ENCODE results near the gene CSNK1G3. TPM values are rescaled to one million over a fixed set of nuclear protein-coding genes. Genes with fewer than 3 reads are reported as not detected.

Gene CSNK1G3
- total and polyA plus RNA-seq, 2 experiments from 2014 or later = 19.6 to 65.1 TPM

DNA sequence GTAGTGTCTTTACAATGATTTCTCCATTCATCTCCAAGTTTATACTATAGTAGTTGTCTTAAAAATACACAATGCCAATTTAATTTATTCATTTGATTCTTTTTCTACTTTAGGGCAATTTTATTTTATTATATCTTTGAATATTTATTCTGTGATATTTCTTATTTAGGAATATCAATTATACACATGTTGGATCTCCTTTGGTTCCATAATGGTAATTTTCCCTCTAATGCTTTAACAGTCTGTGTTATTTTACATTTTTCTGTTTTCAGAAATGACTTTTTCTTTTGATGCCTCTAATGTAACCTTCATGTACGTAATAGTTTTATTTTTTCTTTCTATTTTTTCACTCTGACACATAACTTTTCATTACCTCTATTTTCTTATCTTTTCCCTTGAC lies 153.0 kb downstream of the CSNK1G3 start:
- Mint-ChIP-seq H3K27ac (no peak overlapping the region), H3K9me3 (peaks cover 26% of the 10 kb centered on the region; the same call in 2 of the 3 replicates), H3K27me3 (ENCODE audit: insufficient read depth, low read depth, poor library complexity) (no peaks in the 10 kb centered on the region), H3K36me3 (ENCODE audit: low read depth) (peaks cover 21% of the 10 kb centered on the region; the same call in 2 of the 3 replicates), H3K4me1 (no peaks in the 10 kb centered on the region), H3K4me3 (no peak overlapping the region)
- no peak for TF ChIP-seq EZH2 (IDR thresholded peaks at IDR 0.05; ENCODE audit: low read depth, unreplicated experiment)
- TF ChIP-seq, protein P1, sequence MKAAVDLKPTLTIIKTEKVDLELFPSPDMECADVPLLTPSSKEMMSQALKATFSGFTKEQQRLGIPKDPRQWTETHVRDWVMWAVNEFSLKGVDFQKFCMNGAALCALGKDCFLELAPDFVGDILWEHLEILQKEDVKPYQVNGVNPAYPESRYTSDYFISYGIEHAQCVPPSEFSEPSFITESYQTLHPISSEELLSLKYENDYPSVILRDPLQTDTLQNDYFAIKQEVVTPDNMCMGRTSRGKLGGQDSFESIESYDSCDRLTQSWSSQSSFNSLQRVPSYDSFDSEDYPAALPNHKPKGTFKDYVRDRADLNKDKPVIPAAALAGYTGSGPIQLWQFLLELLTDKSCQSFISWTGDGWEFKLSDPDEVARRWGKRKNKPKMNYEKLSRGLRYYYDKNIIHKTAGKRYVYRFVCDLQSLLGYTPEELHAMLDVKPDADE (IDR thresholded peaks at IDR 0.05) = no peak
- no peak for TF ChIP-seq NANOG (IDR thresholded peaks at IDR 0.05; ENCODE audit: borderline replicate concordance)
- TF ChIP-seq, protein P2, sequence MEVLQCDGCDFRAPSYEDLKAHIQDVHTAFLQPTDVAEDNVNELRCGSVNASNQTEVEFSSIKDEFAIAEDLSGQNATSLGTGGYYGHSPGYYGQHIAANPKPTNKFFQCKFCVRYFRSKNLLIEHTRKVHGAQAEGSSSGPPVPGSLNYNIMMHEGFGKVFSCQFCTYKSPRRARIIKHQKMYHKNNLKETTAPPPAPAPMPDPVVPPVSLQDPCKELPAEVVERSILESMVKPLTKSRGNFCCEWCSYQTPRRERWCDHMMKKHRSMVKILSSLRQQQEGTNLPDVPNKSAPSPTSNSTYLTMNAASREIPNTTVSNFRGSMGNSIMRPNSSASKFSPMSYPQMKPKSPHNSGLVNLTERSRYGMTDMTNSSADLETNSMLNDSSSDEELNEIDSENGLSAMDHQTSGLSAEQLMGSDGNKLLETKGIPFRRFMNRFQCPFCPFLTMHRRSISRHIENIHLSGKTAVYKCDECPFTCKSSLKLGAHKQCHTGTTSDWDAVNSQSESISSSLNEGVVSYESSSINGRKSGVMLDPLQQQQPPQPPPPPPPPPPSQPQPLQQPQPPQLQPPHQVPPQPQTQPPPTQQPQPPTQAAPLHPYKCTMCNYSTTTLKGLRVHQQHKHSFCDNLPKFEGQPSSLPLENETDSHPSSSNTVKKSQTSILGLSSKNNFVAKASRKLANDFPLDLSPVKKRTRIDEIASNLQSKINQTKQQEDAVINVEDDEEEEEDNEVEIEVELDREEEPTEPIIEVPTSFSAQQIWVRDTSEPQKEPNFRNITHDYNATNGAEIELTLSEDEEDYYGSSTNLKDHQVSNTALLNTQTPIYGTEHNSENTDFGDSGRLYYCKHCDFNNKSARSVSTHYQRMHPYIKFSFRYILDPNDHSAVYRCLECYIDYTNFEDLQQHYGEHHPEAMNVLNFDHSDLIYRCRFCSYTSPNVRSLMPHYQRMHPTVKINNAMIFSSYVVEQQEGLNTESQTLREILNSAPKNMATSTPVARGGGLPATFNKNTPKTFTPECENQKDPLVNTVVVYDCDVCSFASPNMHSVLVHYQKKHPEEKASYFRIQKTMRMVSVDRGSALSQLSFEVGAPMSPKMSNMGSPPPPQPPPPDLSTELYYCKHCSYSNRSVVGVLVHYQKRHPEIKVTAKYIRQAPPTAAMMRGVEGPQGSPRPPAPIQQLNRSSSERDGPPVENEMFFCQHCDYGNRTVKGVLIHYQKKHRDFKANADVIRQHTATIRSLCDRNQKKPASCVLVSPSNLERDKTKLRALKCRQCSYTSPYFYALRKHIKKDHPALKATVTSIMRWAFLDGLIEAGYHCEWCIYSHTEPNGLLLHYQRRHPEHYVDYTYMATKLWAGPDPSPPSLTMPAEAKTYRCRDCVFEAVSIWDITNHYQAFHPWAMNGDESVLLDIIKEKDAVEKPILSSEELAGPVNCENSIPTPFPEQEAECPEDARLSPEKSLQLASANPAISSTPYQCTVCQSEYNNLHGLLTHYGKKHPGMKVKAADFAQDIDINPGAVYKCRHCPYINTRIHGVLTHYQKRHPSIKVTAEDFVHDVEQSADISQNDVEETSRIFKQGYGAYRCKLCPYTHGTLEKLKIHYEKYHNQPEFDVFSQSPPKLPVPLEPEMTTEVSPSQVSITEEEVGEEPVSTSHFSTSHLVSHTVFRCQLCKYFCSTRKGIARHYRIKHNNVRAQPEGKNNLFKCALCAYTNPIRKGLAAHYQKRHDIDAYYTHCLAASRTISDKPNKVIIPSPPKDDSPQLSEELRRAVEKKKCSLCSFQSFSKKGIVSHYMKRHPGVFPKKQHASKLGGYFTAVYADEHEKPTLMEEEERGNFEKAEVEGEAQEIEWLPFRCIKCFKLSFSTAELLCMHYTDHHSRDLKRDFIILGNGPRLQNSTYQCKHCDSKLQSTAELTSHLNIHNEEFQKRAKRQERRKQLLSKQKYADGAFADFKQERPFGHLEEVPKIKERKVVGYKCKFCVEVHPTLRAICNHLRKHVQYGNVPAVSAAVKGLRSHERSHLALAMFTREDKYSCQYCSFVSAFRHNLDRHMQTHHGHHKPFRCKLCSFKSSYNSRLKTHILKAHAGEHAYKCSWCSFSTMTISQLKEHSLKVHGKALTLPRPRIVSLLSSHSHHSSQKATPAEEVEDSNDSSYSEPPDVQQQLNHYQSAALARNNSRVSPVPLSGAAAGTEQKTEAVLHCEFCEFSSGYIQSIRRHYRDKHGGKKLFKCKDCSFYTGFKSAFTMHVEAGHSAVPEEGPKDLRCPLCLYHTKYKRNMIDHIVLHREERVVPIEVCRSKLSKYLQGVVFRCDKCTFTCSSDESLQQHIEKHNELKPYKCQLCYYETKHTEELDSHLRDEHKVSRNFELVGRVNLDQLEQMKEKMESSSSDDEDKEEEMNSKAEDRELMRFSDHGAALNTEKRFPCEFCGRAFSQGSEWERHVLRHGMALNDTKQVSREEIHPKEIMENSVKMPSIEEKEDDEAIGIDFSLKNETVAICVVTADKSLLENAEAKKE (CRISPR knock-in tag; IDR thresholded peaks at IDR 0.05) = no peak
- no peak for TF ChIP-seq JUNB (IDR thresholded peaks at IDR 0.05; ENCODE audit: unreplicated experiment)
- TF ChIP-seq ZNF331 (CRISPR knock-in tag; IDR thresholded peaks at IDR 0.05; ENCODE audit: low read depth) = no peak
- TF ChIP-seq CTCF (conservative IDR thresholded peaks at IDR 0.05; ENCODE audit: low read depth in 2 of 2) = no peak
- TF ChIP-seq EZH2phosphoT487 (IDR thresholded peaks at IDR 0.05; ENCODE audit: unreplicated experiment) = no peak
- TF ChIP-seq, protein P3, sequence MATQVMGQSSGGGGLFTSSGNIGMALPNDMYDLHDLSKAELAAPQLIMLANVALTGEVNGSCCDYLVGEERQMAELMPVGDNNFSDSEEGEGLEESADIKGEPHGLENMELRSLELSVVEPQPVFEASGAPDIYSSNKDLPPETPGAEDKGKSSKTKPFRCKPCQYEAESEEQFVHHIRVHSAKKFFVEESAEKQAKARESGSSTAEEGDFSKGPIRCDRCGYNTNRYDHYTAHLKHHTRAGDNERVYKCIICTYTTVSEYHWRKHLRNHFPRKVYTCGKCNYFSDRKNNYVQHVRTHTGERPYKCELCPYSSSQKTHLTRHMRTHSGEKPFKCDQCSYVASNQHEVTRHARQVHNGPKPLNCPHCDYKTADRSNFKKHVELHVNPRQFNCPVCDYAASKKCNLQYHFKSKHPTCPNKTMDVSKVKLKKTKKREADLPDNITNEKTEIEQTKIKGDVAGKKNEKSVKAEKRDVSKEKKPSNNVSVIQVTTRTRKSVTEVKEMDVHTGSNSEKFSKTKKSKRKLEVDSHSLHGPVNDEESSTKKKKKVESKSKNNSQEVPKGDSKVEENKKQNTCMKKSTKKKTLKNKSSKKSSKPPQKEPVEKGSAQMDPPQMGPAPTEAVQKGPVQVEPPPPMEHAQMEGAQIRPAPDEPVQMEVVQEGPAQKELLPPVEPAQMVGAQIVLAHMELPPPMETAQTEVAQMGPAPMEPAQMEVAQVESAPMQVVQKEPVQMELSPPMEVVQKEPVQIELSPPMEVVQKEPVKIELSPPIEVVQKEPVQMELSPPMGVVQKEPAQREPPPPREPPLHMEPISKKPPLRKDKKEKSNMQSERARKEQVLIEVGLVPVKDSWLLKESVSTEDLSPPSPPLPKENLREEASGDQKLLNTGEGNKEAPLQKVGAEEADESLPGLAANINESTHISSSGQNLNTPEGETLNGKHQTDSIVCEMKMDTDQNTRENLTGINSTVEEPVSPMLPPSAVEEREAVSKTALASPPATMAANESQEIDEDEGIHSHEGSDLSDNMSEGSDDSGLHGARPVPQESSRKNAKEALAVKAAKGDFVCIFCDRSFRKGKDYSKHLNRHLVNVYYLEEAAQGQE (IDR thresholded peaks at IDR 0.05; ENCODE audit: unreplicated experiment) = no peak
- no peak for TF ChIP-seq STAT1 (IDR thresholded peaks at IDR 0.05; ENCODE audit: unreplicated experiment)
- no peak for TF ChIP-seq CREB1 (CRISPR knock-in tag; IDR thresholded peaks at IDR 0.05; ENCODE audit: low read depth)
- TF ChIP-seq ZNF114 (CRISPR knock-in tag; IDR thresholded peaks at IDR 0.05) = no peak
- no peak for TF ChIP-seq POLR2AphosphoS5 (IDR thresholded peaks at IDR 0.05; ENCODE audit: low read depth)
- no peak overlapping the region for H3K4me2 ChIP-seq
- H3K36me3 ChIP-seq (ENCODE audit: insufficient read depth) = peaks cover 5% of the 10 kb centered on the region; the same call in 1 of the 2 replicates
- no peaks in the 10 kb centered on the region for H3K27me3 ChIP-seq (ENCODE audit: insufficient read depth)
- H3K27ac ChIP-seq (ENCODE audit: low read depth) = no peak overlapping the region
- peaks cover 4% of the 10 kb centered on the region; the same call in 1 of the 2 replicates for H3K9me2 ChIP-seq (ENCODE audit: insufficient read depth)
- H3K4me1 ChIP-seq (ENCODE audit: insufficient read depth) = no peaks in the 10 kb centered on the region
- H4K20me1 ChIP-seq (replicated peaks; ENCODE audit: insufficient read depth) = no peaks in the 10 kb centered on the region
- H3K4me3 ChIP-seq = no peak overlapping the region
- H3F3A ChIP-seq (replicated peaks; ENCODE audit: low read depth) = no peaks in the 10 kb centered on the region
- DNase-seq (ENCODE audit: low spot score) = no peak
- no peak for ATAC-seq
- no peak overlapping the region for H2AFZ ChIP-seq
- H3K79me2 ChIP-seq (replicated peaks; ENCODE audit: insufficient read depth) = no peaks in the 10 kb centered on the region
